GM12865 (cell line): ENCODE results near the gene ZNF554.
"Not testable (repeated sequence)": the region's sequence is repeated elsewhere in the genome, so short reads cannot be mapped to it uniquely, and the experiment has no call there.

ENCODE experiments used
- DNase-seq: peaks from one replicate; pipeline ENCODE4 v3.0.0; 2010; ENCODE audit warnings: low read depth
- H3K4me3 ChIP-seq: 2 replicates; pipeline ENCODE4 v1.5.1; 2011; ENCODE audit warnings: mild to moderate bottlenecking, low read depth, low read length, control low read depth
- TF ChIP-seq, protein P1 (sequence below): IDR thresholded peaks from 2 replicates; pipeline ENCODE4 v1.5.1; 2011; ENCODE audit warnings: low read length, control low read depth, low read depth, inconsistent platforms; ENCODE audit not compliant: insufficient read depth; ENCODE audit errors: missing control alignments

Gene ZNF554

DNA sequence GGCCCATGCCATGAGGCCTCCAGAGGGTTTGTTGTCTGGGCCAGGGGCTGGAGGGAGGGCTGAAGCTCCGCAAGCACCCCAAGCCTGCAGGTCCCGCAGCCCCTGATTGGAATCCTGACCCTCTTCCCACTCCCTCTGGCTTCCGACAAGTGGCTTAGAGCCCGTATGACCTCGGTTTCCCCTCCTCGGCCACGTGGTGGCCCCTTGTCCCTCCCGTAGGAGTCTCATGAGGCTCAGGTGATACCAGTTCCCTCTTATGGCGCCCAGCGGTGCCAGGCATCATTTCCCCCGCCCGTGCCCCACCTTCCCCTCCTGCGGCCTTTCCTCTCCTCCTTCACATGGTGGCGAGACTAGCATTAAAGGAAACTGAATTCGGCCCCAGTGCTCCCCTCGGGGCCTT is 28.2 kb upstream of the ZNF554 start:
- TF ChIP-seq, protein P1, sequence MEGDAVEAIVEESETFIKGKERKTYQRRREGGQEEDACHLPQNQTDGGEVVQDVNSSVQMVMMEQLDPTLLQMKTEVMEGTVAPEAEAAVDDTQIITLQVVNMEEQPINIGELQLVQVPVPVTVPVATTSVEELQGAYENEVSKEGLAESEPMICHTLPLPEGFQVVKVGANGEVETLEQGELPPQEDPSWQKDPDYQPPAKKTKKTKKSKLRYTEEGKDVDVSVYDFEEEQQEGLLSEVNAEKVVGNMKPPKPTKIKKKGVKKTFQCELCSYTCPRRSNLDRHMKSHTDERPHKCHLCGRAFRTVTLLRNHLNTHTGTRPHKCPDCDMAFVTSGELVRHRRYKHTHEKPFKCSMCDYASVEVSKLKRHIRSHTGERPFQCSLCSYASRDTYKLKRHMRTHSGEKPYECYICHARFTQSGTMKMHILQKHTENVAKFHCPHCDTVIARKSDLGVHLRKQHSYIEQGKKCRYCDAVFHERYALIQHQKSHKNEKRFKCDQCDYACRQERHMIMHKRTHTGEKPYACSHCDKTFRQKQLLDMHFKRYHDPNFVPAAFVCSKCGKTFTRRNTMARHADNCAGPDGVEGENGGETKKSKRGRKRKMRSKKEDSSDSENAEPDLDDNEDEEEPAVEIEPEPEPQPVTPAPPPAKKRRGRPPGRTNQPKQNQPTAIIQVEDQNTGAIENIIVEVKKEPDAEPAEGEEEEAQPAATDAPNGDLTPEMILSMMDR, result no peak
- no peak for DNase-seq
- H3K4me3 ChIP-seq, result no peak overlapping the region

DNA sequence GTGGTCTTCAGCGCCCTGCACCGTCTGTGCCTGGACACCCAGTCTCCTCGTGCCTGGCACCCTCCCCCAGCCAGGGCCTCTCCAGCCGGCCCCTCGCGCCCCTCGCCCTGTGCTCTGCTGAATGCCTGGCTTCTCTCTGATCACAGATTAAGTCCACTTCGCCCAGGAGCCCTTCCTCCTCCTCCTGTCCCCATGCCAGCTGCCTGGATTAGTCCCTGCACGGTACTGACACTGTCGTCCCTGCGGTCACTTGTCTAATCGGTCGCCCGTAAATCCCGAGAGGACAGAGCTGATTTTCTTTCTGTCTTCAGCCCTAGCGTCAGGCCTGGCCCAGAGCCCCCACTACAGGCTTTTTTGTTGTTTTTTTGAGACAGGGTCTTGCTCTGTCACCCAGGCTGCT is 27.8 kb upstream of the ZNF554 start:
- no peak overlapping the region for H3K4me3 ChIP-seq
- DNase-seq, result no peak
- TF ChIP-seq, protein P1, result no peak

DNA sequence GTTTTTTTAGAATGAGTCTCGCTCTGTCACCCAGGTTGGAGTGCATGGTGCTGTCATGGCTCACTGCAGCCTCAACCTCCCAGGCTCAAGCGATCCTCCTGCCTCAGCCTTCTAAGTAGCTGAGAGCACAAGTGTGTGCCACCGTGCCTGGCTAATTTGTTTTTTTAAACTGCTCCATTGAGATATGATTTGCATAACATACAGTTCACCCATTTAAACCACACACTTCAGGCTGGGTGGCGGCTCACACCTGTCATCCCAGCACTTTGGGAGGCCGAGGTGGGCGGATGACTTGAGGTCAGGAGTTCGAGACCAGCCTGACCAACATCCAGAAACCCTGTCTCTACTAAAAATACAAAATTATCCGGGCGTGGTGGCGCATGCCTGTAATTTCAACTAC is 27.0 kb upstream of the ZNF554 start:
- H3K4me3 ChIP-seq, DNase-seq: not testable (repeated sequence)

DNA sequence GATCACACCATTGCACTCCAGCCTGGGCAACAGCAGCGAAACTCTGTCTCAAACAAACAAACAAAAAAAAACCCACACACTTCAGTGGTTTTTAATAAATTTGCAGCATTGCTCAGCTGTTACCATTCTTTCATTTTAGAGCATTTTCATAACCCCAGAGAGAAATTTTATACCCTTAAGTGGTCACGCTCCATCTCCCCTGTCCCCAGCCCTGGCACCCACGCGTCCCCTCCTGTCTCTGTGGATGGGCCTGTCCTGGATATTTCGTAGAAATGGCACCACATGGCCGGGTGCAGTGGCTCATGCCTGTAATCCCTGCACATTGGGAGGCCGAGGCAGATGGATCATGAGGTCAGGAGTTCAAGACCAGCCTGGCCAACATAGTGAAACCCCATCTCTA is 26.5 kb upstream of the ZNF554 start:
- TF ChIP-seq, protein P1, result no peak
- H3K4me3 ChIP-seq, result no peak overlapping the region
- no peak for DNase-seq

DNA sequence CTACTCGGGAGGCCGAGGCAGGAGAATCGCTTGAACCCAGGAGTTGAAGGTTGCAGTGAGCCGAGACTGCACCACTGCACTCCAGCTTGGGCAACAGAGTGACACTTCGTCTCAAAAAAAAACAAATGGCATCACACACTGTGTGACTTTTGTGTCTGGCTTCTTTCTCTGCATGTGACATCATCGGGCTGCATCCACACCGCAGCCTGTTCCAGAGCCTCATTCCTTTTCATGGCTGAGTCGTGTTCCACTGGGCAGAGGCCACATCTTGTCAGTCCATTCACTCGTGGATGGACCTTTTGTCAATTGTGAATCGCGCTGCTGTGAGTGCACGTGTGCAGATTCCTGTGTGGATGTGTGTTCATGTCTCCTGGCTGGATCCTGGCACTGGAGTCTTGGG is 26.1 kb upstream of the ZNF554 start:
- TF ChIP-seq, protein P1, result no peak
- no peak for DNase-seq
- no peak overlapping the region for H3K4me3 ChIP-seq

DNA sequence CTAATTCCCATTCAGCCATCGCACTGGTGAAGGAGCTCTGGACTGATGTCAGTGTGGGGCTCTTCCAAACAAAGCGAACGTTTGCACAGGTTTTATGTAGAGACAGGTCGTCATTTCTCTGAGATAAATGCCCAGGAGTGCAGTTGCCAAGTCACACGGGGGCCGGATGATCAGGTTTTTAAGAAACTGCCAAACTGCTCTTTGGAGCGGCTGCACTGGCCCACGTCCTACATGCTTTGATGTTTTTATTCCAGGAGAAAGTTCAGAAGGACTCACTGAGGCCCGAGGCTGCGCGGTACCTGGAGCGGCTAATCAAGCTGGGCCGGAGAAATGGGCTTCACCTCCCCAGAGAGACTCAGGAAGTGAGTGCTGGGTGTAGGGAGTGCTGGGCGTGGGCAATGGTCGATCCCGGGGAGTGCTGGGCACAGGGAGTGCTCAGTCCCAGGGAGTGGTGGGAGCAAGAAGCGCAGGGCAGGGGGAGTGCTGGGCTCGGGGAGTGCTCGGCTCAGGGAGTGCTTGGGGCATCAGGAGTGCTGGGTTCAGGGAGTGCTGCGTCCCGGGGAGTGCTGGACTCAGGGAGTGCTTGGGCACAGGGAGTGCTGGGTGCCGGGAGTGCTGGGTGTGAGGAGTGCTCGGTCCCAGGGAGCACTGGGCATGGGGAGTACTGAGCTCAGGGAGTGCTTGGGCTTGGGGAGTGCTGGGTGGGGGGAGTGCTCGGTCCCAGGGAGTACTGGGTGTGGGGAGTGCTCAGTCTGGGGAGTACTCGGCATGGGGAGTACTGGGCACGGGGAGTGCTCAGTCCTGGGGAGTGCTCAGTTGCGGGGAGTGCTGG is 23.6 kb upstream of the ZNF554 start:
- TF ChIP-seq, protein P1, result no peak
- H3K4me3 ChIP-seq, result no peak overlapping the region

DNA sequence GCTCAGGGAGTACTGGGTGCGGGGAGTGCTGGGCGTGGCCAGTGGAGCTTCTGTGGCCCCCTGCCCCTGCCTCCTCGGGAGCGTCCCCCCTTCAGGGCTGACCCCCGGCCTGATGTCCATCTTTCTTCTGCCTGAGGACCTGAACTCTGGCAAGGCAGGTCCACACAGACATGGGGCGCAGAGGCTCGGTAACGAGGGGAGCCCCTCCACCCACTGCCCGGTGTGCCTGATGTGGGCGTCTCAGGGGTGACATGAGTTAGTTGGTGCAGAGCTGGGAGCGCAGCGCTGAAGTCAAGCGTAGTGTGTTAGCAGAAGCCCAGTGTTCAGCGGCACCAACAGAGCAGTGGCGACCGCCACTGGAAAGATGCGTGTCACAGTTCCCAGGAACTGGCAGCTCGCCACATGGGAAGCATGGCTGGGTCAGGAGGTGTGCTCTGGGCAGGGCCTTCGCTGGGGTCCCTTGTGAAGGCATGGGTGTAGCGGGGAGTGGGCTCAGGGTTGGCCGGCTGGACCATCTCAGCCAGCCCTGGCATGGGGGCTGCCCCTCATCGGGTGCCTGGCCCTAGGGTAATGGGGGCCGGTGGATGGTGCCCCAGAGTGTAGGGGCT is 22.9 kb upstream of the ZNF554 start:
- DNase-seq, result no peak
- TF ChIP-seq, protein P1, result no peak
- no peak overlapping the region for H3K4me3 ChIP-seq

More for the DNA sequence above, 23.6 kb upstream of the ZNF554 start:
- no peak for DNase-seq
